Inferior parietal cortex (tissue), 1 donor: ENCODE data around the gene TRAF7.
"Not testable (repeated sequence)": the region's sequence is repeated elsewhere in the genome, so short reads cannot be mapped to it uniquely, and the experiment has no call there.

ENCODE experiments used
- DNase-seq: peaks from one replicate; pipeline ENCODE4 v3.0.0-alpha.2; 2016; ENCODE audit errors: extremely low spot score

TRAF7 gene

GRCh38 chr16:2155091-2155950 is at the start of gene TRAF7:
Gene TRAF7, plus strand, starts transcription at chr16:2155782. Its CDS starts 8,139 bp downstream, at chr16:2163921.
- DNase-seq, result peak; percentile 100

- DNase-seq, result not testable (repeated sequence)
Measured at GRCh38 chr16:2106211-2106610, 49.4 kb upstream of the TRAF7 start.

GRCh38 chr16:2107121-2107790 is 48.3 kb upstream of the TRAF7 start:
- DNase-seq, result not testable (repeated sequence)

GRCh38 chr16:2107791-2108125 is 47.8 kb upstream of the TRAF7 start:
- not testable (repeated sequence) for DNase-seq

- not testable (repeated sequence) for DNase-seq
Measured at GRCh38 chr16:2108446-2109270, 46.9 kb upstream of the TRAF7 start.

GRCh38 chr16:2109271-2109580 is 46.4 kb upstream of the TRAF7 start:
- not testable (repeated sequence) for DNase-seq

GRCh38 chr16:2109872-2110271 is 45.7 kb upstream of the TRAF7 start:
- not testable (repeated sequence) for DNase-seq

GRCh38 chr16:2110332-2111008 is 45.1 kb upstream of the TRAF7 start:
- DNase-seq, result not testable (repeated sequence)

GRCh38 chr16:2111009-2111353 is 44.6 kb upstream of the TRAF7 start:
- DNase-seq, result not testable (repeated sequence)

- not testable (repeated sequence) for DNase-seq
Measured at GRCh38 chr16:2111412-2112335, 43.9 kb upstream of the TRAF7 start.

GRCh38 chr16:2112539-2113106 is 43.0 kb upstream of the TRAF7 start:
- not testable (repeated sequence) for DNase-seq

- DNase-seq, result not testable (repeated sequence)
Measured at GRCh38 chr16:2114225-2114624, 41.4 kb upstream of the TRAF7 start.

GRCh38 chr16:2114885-2115590 is 40.5 kb upstream of the TRAF7 start:
- DNase-seq, result not testable (repeated sequence)

- DNase-seq, result no peak
Measured at GRCh38 chr16:2115591-2115973, 40.0 kb upstream of the TRAF7 start.

- DNase-seq, result not testable (repeated sequence)
Measured at GRCh38 chr16:2116428-2116827, 39.2 kb upstream of the TRAF7 start.

GRCh38 chr16:2117341-2117740 is 38.2 kb upstream of the TRAF7 start:
- not testable (repeated sequence) for DNase-seq

GRCh38 chr16:2117960-2118722 is 37.4 kb upstream of the TRAF7 start:
- not testable (repeated sequence) for DNase-seq

GRCh38 chr16:2121325-2121724 is 34.3 kb upstream of the TRAF7 start:
- peak; percentile 74 for DNase-seq

- no peak for DNase-seq
Measured at GRCh38 chr16:2121853-2122252, 33.7 kb upstream of the TRAF7 start.
